Breast epithelium (tissue), 4 donors: Measurements from ENCODE around the gene EFNA1. TPM values are rescaled to one million over a fixed set of nuclear protein-coding genes. Genes with fewer than 3 reads are reported as not detected.
A peak's percentile ranks its signal among the peaks of the same experiment; 100 is the strongest.
"Not testable (repeated sequence)": the region's sequence is repeated elsewhere in the genome, so short reads cannot be mapped to it uniquely, and the experiment has no call there.

Source experiments
- DNase-seq, 2 donors: peaks; one replicate each; pipeline ENCODE4 v3.0.0-alpha.2; 2019; ENCODE audit warnings: low spot score in 2 of 2
- H3K27ac ChIP-seq, 2 donors: fragments of 200-600 bp; sonication (generic) in 1 of 2; one replicate each; pipeline ENCODE4 v1.5.1; 2016 to 2019; ENCODE audit warnings: mild to moderate bottlenecking in 1 of 2
- H3K27me3 ChIP-seq, 2 donors: fragments of 200-600 bp; sonication (generic) in 1 of 2; one replicate each; pipeline versions ENCODE4 v1.5.1 to v1.6.0; 2017 to 2019; ENCODE audit warnings: control low read depth in 1 of 2, mild to moderate bottlenecking in 1 of 2
- H3K36me3 ChIP-seq: fragments of 200-600 bp; one replicate; pipeline ENCODE4 v1.5.1; 2019
- H3K4me1 ChIP-seq, 2 donors: fragments of 200-600 bp; sonication (generic); one replicate each; pipeline ENCODE4 v1.5.1; 2016 to 2019; ENCODE audit warnings: control low read depth in 1 of 2
- H3K4me3 ChIP-seq, 3 donors: fragments of 200-600 bp; sonication (generic); 1 replicate in 2 of 3; 2 replicates in 1 of 3; pipeline ENCODE4 v1.5.1; 2016 to 2019; ENCODE audit warnings: mild to moderate bottlenecking in 3 of 3, moderate library complexity in 2 of 3
- H3K9me3 ChIP-seq, 2 donors: fragments of 200-600 bp; sonication (generic) in 1 of 2; one replicate each; pipeline ENCODE4 v1.5.1; 2016 to 2019; ENCODE audit warnings: control low read depth in 1 of 2
- POLR2A ChIP-seq: fragments of 450-650 bp; IDR thresholded peaks from one replicate; pipeline ENCODE4 v1.6.1; 2016; ENCODE audit warnings: antibody characterized with exemption, mild to moderate bottlenecking, moderate library complexity
- POLR2AphosphoS5 ChIP-seq, 3 donors: sonication (generic); formaldehyde crosslinking; IDR thresholded peaks; one replicate each; pipeline ENCODE4 v1.6.1; 2017; ENCODE audit warnings: antibody characterized with exemption in 3 of 3
- intact Hi-C: fragments of 100-400 bp; cut with DNase I; formaldehyde crosslinking; loops from one replicate; pipeline ENCODE4 v1.15.1; 2023; ENCODE audit warnings: low total_unique reads
- total RNA-seq, 3 donors: library from RNA; depleted of rRNA; stranded (reverse); fragments of >200 nt; gene quantifications; one replicate each; pipeline ENCODE4 v1.1.0, GENCODE V29; 2016
- TF ChIP-seq, protein P1 (sequence below), 3 donors: fragments of 450-650 bp; IDR thresholded peaks; one replicate each; pipeline ENCODE4 v1.5.1; 2016 to 2017; ENCODE audit warnings: antibody characterized with exemption in 3 of 3, mild to moderate bottlenecking in 3 of 3, moderate library complexity in 3 of 3

Gene EFNA1
- total RNA-seq, 3 donors from 2014 or later: 18.7 to 163 (median 120) TPM

DNA sequence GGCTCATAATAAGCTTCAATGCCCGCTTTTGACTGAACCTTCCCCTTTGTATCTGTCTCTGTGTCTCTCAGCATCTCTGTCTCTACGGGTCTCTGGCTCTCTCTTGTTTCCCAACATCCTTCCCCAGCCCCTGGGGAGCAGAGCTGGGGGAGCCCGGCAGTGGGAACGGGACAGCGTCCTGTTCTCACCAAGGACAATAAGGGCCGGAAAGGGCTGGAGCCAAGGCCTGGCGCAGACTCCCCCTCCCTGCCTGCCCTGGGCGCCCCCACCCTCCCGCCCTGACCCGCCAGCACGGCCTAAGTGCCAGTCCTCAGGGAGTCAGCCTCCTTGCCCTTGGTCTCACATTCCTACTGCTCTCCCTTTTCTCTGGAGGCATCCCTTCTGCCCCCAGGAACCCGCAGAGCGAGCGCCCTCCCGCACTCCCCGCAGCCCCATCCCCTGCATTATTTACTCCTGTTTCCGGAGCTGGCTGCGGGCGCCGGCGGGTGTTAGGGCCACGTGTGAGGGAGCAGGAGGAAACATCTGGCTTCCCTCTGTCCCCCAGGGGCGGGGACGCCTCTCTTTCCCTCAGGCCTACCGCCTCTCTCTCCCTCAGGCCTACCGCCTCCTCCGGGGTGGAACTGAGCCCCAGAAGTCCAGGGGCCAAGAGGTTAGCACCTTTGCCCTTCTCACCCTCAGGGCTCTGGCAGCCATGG, 38.9 kb downstream of the EFNA1 start:
- intact Hi-C loops: loop anchor here (5.0 kb wide), 1 partner anchor 74 kb away; no protein-coding TSS in a partner anchor

GRCh38 chr1:155167166-155168104, 39.8 kb downstream of the EFNA1 start:
- H3K27ac ChIP-seq: peak overlapping the region; percentile 40 to 79
- TF ChIP-seq, protein P1, sequence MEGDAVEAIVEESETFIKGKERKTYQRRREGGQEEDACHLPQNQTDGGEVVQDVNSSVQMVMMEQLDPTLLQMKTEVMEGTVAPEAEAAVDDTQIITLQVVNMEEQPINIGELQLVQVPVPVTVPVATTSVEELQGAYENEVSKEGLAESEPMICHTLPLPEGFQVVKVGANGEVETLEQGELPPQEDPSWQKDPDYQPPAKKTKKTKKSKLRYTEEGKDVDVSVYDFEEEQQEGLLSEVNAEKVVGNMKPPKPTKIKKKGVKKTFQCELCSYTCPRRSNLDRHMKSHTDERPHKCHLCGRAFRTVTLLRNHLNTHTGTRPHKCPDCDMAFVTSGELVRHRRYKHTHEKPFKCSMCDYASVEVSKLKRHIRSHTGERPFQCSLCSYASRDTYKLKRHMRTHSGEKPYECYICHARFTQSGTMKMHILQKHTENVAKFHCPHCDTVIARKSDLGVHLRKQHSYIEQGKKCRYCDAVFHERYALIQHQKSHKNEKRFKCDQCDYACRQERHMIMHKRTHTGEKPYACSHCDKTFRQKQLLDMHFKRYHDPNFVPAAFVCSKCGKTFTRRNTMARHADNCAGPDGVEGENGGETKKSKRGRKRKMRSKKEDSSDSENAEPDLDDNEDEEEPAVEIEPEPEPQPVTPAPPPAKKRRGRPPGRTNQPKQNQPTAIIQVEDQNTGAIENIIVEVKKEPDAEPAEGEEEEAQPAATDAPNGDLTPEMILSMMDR (IDR thresholded peaks at IDR 0.05): peak; percentile 83 to 95 (median 94)
- TF ChIP-seq POLR2AphosphoS5 (IDR thresholded peaks at IDR 0.05): peak in 1 of 3 donors; percentile 40
- TF ChIP-seq POLR2A: no peak
- DNase-seq: peak; percentile 75 to 88
- H3K4me3 ChIP-seq: peak overlapping the region in 2 of 3 donors; percentile 7 to 50
- peaks cover 3% of the 10 kb centered on the region in 2 donors for H3K4me1 ChIP-seq
- intact Hi-C loops: loop anchor here (5.0 kb wide), 1 partner anchor 75 kb away; no protein-coding TSS in a partner anchor
- no peaks in the 10 kb centered on the region for H3K36me3 ChIP-seq
- H3K27me3 ChIP-seq: no peaks in the 10 kb centered on the region
- H3K9me3 ChIP-seq: no peaks in the 10 kb centered on the region

More for the DNA sequence above, 38.9 kb downstream of the EFNA1 start:
- Histone ChIP-seq H3K4me3 (peak overlapping the region in 1 of 3 donors; percentile 50), H3K9me3 (no peaks in the 10 kb centered on the region), H3K27ac (peak overlapping the region; percentile 40 to 79), H3K4me1 (peaks cover 0 to 3% of the 10 kb centered on the region in 2 donors), H3K27me3 (no peaks in the 10 kb centered on the region), H3K36me3 (no peaks in the 10 kb centered on the region)
- DNase-seq: no peak
- TF ChIP-seq POLR2AphosphoS5 (IDR thresholded peaks at IDR 0.05): peak in 1 of 3 donors; percentile 12
- TF ChIP-seq, protein P1 (IDR thresholded peaks at IDR 0.05): no peak

DNA sequence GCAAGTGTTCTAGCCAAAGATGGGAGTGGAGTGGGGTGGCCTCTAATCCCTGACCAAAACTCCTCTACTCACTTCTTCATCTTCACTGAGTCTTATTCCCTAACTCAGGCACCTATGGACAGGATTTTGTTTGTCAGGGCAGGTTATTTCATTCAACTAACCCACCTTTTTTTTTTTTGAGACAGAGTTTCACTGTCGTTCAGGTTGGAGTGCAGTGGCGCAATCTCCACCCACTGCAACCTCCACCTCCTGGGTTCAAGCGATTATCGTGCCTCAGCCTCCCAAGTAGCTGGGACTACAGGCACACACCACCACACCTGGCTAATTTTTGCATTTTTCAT, 40.4 kb downstream of the EFNA1 start:
- H3K9me3 ChIP-seq, DNase-seq, H3K36me3 ChIP-seq, H3K4me1 ChIP-seq, H3K27me3 ChIP-seq: not testable (repeated sequence)
- Histone ChIP-seq H3K27ac (peak overlapping the region in 1 of 2 donors; percentile 11), H3K4me3 (peak overlapping the region in 1 of 3 donors; percentile 7)
- intact Hi-C loops: loop anchor here (5.0 kb wide), 1 partner anchor 76 kb away; no protein-coding TSS in a partner anchor

DNA sequence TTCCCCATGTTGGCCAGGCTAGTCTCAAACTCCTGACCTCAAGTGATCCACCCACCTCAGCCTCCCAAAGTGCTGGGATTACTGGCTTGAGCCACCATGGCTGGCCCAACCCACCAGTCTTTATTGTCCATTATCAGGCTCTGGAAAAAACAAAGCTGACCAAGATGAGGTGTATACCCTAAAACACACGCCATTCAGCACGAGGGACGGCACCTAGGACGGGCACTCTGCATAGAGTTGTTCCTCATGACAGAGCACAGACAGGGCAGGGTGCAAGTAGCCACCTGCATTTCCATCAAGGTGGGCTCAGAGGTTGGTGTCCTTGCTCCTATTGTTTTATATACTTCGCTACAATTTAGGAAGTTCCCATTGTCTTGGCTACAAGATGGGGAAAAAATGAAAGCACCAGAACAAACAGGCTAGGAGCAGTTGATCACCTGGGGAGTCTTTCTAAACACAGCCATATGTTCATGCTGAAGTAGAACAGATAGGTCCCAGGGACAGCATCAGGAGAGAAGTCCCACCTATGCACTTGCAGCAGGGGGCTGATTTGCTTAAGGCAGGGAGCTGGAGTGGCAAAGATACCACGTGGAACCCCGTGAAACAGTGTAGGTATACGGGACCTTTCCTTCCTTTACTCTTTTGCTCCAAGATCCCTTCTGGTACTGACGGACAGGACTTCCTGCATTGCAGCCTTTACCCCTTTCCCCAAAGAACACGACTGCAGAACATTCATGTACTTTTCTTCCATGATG, 41.0 kb downstream of the EFNA1 start:
- H3K9me3 ChIP-seq: no peaks in the 10 kb centered on the region
- no peaks in the 10 kb centered on the region for H3K27me3 ChIP-seq
- H3K27ac ChIP-seq: no peak overlapping the region
- intact Hi-C loops: loop anchor here (5.0 kb wide), 1 partner anchor 76 kb away; no protein-coding TSS in a partner anchor
- no peak for DNase-seq
- no peaks in the 10 kb centered on the region for H3K36me3 ChIP-seq
- TF ChIP-seq, protein P1 (IDR thresholded peaks at IDR 0.05): no peak
- peaks cover 3% of the 10 kb centered on the region in 2 donors for H3K4me1 ChIP-seq
- H3K4me3 ChIP-seq: no peak overlapping the region

DNA sequence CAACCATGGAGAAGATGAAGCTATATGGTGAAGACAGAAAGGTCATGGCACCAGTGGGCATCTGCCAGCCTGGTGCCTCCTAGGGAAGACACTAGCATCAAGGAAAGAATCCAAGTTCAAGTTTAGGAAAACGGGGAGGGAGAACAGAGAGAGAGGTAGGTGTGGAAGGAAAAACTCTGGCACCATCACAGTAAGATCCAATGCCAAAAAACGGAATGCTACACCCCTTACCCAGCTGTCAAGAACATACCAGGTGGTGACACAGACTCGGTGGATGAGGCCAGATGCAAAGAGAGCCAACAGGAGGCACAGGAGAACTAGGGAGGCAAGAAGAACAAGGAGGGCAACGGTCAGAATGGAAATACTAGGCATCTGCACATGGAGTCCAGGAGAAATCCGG, 41.9 kb downstream of the EFNA1 start:
- Histone ChIP-seq H3K36me3 (no peaks in the 10 kb centered on the region), H3K9me3 (no peaks in the 10 kb centered on the region), H3K4me3 (no peak overlapping the region), H3K27me3 (no peaks in the 10 kb centered on the region), H3K27ac (no peak overlapping the region), H3K4me1 (peaks cover 3% of the 10 kb centered on the region in 2 donors)
- intact Hi-C loops: loop anchor here (5.0 kb wide), 1 partner anchor 77 kb away; no protein-coding TSS in a partner anchor
- DNase-seq: no peak
- TF ChIP-seq POLR2A: no peak
- TF ChIP-seq POLR2AphosphoS5 (IDR thresholded peaks at IDR 0.05): no peak
- TF ChIP-seq, protein P1 (IDR thresholded peaks at IDR 0.05): no peak
